K562 (cell line): ENCODE data around the gene EVPL. TPM values are rescaled to one million over a fixed set of nuclear protein-coding genes. Genes with fewer than 3 reads are reported as not detected.

ENCODE experiments used
- ARID2 ChIP-seq: fragments of 450-650 bp; IDR thresholded peaks from 2 replicates; pipeline ENCODE4 v1.6.1; 2017; ENCODE audit warnings: antibody characterized with exemption, mild to moderate bottlenecking
- STAG1 ChIP-seq: sonication (generic); formaldehyde crosslinking; IDR thresholded peaks from 2 replicates; pipeline ENCODE4 v1.5.0; 2020; ENCODE audit warnings: missing genetic modification reagents, borderline replicate concordance
- TARDBP ChIP-seq: fragments of 450-650 bp; IDR thresholded peaks from 2 replicates; pipeline ENCODE4 v1.6.1; 2016
- ZFX ChIP-seq: sonication (generic); formaldehyde crosslinking; IDR thresholded peaks from 2 replicates; pipeline ENCODE4 v1.8.0; 2022; ENCODE audit warnings: mild to moderate bottlenecking, missing genetic modification reagents, moderate library complexity
- polyA plus RNA-seq, 8 experiments: library from polyadenylated mRNA; depleted of rRNA in 4 of 8; stranded (reverse) in 5 of 8; unstranded in 3 of 8; fragments of >200 nt; fragmentation: Nextera tagmentation in 2 of 8; fragmentation: Illumina TruSeq in 1 of 8; extraction: Ambion mirVana in 2 of 8; extraction: Trizol in 1 of 8; gene quantifications; 2 replicates each; pipeline versions ENCODE4 v1.2.1 to v1.2.3, GENCODE V29; 2011 to 2014; ENCODE audit warnings: inconsistent platforms in 1 of 8, missing spikeins in 1 of 8
- total RNA-seq, 7 experiments: library from RNA; depleted of rRNA in 6 of 7; stranded (reverse); fragments of >200 nt in 6 of 7; fragmentation: Illumina TruSeq in 2 of 7; extraction: Trizol in 2 of 7; gene quantifications; 2 replicates each; pipeline versions ENCODE4 v1.2.1 to v1.2.3, GENCODE V29; 2011 to 2021; ENCODE audit warnings: low replicate concordance in 1 of 7
- TF ChIP-seq, protein P1 (sequence below), 2 experiments: fragments of 450-650 bp; formaldehyde crosslinking in 1 of 2; IDR thresholded peaks; 2 replicates each; pipeline versions ENCODE4 v1.4.0 to v1.6.1; 2014 to 2020; ENCODE audit warnings: mild to moderate bottlenecking in 2 of 2, borderline replicate concordance in 1 of 2, low read depth in 1 of 2
- TF ChIP-seq, protein P2 (sequence below): fragments of 450-650 bp; formaldehyde crosslinking; IDR thresholded peaks from 2 replicates; pipeline ENCODE4 v1.4.0; 2020; ENCODE audit warnings: mild to moderate bottlenecking, moderate library complexity
- TF ChIP-seq, protein P3 (sequence below): sonication (generic); IDR thresholded peaks from 2 replicates; pipeline ENCODE4 v1.6.1; 2016

The EVPL gene
- total and polyA plus RNA-seq, 9 of the 15 experiments (the other 6 are each of a cell fraction or from before 2014, with no cell fraction given) = 0.08 to 0.18 (median 0.16) TPM; not detected in 5

DNA sequence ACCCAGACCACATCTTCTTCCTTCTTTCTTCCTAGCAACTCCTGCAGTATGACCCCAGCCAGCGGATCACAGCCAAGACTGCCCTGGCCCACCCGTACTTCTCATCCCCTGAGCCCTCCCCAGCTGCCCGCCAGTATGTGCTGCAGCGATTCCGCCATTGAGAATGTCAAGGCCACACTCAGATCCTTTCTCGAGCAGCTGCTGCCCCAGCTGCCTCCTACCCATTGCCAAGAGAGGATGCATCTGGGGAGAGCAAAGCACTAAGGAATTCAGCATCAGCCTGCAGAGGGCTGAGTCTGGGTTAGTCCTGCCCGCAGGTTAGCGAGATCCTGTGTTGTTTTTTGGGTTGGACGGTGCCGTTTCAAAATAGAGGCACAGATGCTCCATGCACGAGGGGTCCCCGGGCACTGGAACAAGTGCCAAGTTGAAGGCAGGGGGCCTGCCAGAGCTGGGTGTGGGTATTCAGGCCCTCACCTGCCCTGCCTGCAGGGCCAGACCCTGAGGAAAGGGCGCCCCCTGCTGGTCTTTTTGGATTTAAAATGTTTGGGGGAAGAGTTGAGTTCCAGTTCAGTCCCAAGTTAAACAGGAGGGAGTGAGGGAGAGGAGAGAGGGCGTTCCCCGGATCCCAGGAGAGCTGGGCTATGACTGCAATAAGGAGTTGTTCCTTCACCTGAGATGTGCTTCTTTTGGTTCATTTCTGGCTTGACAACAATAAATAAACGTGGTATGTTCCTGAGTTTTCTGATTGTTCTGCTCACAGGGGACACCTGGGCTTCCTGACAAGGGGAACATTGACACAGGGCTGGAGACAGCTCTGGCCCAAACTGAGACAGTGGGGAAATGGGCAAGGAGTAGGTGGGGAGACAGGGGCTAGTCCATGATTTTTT lies 21.6 kb downstream of the EVPL start (continued):
- TF ChIP-seq, protein P1, sequence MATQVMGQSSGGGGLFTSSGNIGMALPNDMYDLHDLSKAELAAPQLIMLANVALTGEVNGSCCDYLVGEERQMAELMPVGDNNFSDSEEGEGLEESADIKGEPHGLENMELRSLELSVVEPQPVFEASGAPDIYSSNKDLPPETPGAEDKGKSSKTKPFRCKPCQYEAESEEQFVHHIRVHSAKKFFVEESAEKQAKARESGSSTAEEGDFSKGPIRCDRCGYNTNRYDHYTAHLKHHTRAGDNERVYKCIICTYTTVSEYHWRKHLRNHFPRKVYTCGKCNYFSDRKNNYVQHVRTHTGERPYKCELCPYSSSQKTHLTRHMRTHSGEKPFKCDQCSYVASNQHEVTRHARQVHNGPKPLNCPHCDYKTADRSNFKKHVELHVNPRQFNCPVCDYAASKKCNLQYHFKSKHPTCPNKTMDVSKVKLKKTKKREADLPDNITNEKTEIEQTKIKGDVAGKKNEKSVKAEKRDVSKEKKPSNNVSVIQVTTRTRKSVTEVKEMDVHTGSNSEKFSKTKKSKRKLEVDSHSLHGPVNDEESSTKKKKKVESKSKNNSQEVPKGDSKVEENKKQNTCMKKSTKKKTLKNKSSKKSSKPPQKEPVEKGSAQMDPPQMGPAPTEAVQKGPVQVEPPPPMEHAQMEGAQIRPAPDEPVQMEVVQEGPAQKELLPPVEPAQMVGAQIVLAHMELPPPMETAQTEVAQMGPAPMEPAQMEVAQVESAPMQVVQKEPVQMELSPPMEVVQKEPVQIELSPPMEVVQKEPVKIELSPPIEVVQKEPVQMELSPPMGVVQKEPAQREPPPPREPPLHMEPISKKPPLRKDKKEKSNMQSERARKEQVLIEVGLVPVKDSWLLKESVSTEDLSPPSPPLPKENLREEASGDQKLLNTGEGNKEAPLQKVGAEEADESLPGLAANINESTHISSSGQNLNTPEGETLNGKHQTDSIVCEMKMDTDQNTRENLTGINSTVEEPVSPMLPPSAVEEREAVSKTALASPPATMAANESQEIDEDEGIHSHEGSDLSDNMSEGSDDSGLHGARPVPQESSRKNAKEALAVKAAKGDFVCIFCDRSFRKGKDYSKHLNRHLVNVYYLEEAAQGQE (IDR thresholded peaks at IDR 0.05; ENCODE audit: borderline replicate concordance) = peak; percentile 92
- TF ChIP-seq, protein P1 (CRISPR knock-in tag; IDR thresholded peaks at IDR 0.05; ENCODE audit: low read depth) = no peak
- TF ChIP-seq TARDBP (0 out of 2 replicates have a peak, but pooled peaks have one; percentile 18), STAG1 (CRISPR knock-in tag) (peak; percentile 81; the same call in 1 of the 2 replicates), ARID2 (peak; percentile 94), ZFX (peak; percentile 31; the same call in 1 of the 2 replicates)
- TF ChIP-seq, protein P2, sequence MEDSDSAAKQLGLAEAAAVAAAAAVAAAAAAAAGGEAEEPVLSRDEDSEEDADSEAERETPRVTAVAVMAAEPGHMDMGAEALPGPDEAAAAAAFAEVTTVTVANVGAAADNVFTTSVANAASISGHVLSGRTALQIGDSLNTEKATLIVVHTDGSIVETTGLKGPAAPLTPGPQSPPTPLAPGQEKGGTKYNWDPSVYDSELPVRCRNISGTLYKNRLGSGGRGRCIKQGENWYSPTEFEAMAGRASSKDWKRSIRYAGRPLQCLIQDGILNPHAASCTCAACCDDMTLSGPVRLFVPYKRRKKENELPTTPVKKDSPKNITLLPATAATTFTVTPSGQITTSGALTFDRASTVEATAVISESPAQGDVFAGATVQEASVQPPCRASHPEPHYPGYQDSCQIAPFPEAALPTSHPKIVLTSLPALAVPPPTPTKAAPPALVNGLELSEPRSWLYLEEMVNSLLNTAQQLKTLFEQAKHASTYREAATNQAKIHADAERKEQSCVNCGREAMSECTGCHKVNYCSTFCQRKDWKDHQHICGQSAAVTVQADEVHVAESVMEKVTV (CRISPR knock-in tag) = peak; percentile 91
- TF ChIP-seq, protein P3, sequence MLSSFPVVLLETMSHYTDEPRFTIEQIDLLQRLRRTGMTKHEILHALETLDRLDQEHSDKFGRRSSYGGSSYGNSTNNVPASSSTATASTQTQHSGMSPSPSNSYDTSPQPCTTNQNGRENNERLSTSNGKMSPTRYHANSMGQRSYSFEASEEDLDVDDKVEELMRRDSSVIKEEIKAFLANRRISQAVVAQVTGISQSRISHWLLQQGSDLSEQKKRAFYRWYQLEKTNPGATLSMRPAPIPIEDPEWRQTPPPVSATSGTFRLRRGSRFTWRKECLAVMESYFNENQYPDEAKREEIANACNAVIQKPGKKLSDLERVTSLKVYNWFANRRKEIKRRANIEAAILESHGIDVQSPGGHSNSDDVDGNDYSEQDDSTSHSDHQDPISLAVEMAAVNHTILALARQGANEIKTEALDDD = peak; percentile 26; the same call in 1 of the 2 replicates
